GM23338 (cell line): Measurements from ENCODE around the gene SFXN5. TPM values are rescaled to one million over a fixed set of nuclear protein-coding genes. Genes with fewer than 3 reads are reported as not detected.

Experiments used
- ATAC-seq: fragments of 200-7000 bp; cut with Tn5 transposase; 3 replicates; pipeline ENCODE4 v1.9.1; 2020
- DNase-seq: peaks from one replicate; pipeline ENCODE4 v3.0.0-alpha.2; 2015; ENCODE audit warnings: low spot score
- H2AFZ ChIP-seq: fragments of 200-600 bp; sonication (generic); 2 replicates; pipeline ENCODE4 v1.8.0; 2016; ENCODE audit warnings: antibody characterized with exemption, mild to moderate bottlenecking, moderate library complexity
- H3F3A ChIP-seq: fragments of 200-600 bp; sonication (generic); replicated peaks from 2 replicates; pipeline ENCODE4 v1.8.0; 2017; ENCODE audit warnings: antibody characterized with exemption, mixed run types, low read depth
- H3K27ac ChIP-seq: fragments of 200-600 bp; sonication (generic); 2 replicates; pipeline ENCODE4 v1.6.1; 2016; ENCODE audit warnings: low read depth
- H3K27me3 ChIP-seq: fragments of 200-600 bp; sonication (generic); 2 replicates; pipeline ENCODE4 v1.8.0; 2016; ENCODE audit warnings: mild to moderate bottlenecking, mixed run types, moderate library complexity; ENCODE audit not compliant: insufficient read depth
- H3K36me3 ChIP-seq: fragments of 200-600 bp; sonication (generic); 2 replicates; pipeline ENCODE4 v1.8.0; 2016; ENCODE audit warnings: mild to moderate bottlenecking; ENCODE audit not compliant: insufficient read depth
- H3K4me1 ChIP-seq: fragments of 200-600 bp; sonication (generic); 2 replicates; pipeline ENCODE4 v1.8.0; 2016; ENCODE audit warnings: mild to moderate bottlenecking, moderate library complexity; ENCODE audit not compliant: insufficient read depth
- H3K4me2 ChIP-seq: fragments of 200-600 bp; sonication (generic); 2 replicates; pipeline ENCODE4 v1.7.1; 2017; ENCODE audit warnings: mixed run types
- H3K4me3 ChIP-seq: fragments of 200-600 bp; sonication (generic); 2 replicates; pipeline ENCODE4 v1.6.1; 2016; ENCODE audit warnings: mixed run types
- H3K79me2 ChIP-seq: fragments of 200-600 bp; sonication (generic); replicated peaks from 2 replicates; pipeline ENCODE4 v1.8.0; 2017; ENCODE audit warnings: mild to moderate bottlenecking; ENCODE audit not compliant: insufficient read depth
- H3K9me2 ChIP-seq: fragments of 200-600 bp; sonication (generic); 2 replicates; pipeline ENCODE4 v1.8.0; 2017; ENCODE audit not compliant: insufficient read depth
- H4K20me1 ChIP-seq: fragments of 200-600 bp; sonication (generic); replicated peaks from 2 replicates; pipeline ENCODE4 v1.8.0; 2017; ENCODE audit warnings: mild to moderate bottlenecking; ENCODE audit not compliant: insufficient read depth
- H3K27ac Mint-ChIP-seq: 2 replicates; pipeline ENCODE4 v1.8.0; 2020; ENCODE audit warnings: inconsistent platforms, mild to moderate bottlenecking, moderate library complexity, mixed read lengths
- H3K27me3 Mint-ChIP-seq: 3 replicates; pipeline ENCODE4 v1.8.0; 2022; ENCODE audit warnings: low read depth, mild to moderate bottlenecking, moderate library complexity, mixed read lengths, inconsistent platforms; ENCODE audit not compliant: insufficient read depth, poor library complexity
- H3K36me3 Mint-ChIP-seq: 3 replicates; pipeline ENCODE4 v1.8.0; 2021; ENCODE audit warnings: low read depth, mild to moderate bottlenecking, inconsistent platforms, moderate library complexity, mixed read lengths
- H3K4me1 Mint-ChIP-seq: 3 replicates; pipeline ENCODE4 v1.8.0; 2020; ENCODE audit warnings: mild to moderate bottlenecking, inconsistent platforms, mixed read lengths
- H3K4me3 Mint-ChIP-seq: 3 replicates; pipeline ENCODE4 v1.8.0; 2021; ENCODE audit warnings: moderate library complexity, mild to moderate bottlenecking, inconsistent platforms, mixed read lengths
- H3K9me3 Mint-ChIP-seq: 3 replicates; pipeline ENCODE4 v1.8.0; 2020; ENCODE audit warnings: moderate library complexity, mild to moderate bottlenecking, inconsistent platforms, mixed read lengths
- CREB1 ChIP-seq: fragments of 250-450 bp; sonication (Bioruptor Pico); IDR thresholded peaks from 2 replicates; pipeline ENCODE4 v1.5.0; 2020; ENCODE audit warnings: low read depth, mild to moderate bottlenecking, moderate library complexity
- CTCF ChIP-seq, 2 experiments: fragments of 200-600 bp in 1 of 2; sonication (generic) in 1 of 2; conservative IDR thresholded peaks; 2 replicates each; pipeline versions ENCODE4 v1.5.1 to v1.6.1; 2016 to 2017; ENCODE audit warnings: antibody characterized with exemption in 2 of 2, low read depth in 2 of 2, mild to moderate bottlenecking in 2 of 2, moderate library complexity in 1 of 2
- ETS1 ChIP-seq: IDR thresholded peaks from 2 replicates; pipeline ENCODE4 v1.6.1; 2016; ENCODE audit warnings: antibody characterized with exemption
- EZH2 ChIP-seq: fragments of 200-600 bp; sonication (generic); IDR thresholded peaks from one replicate; pipeline ENCODE4 v1.8.0; 2017; ENCODE audit warnings: antibody characterized with exemption, mild to moderate bottlenecking, low read depth; ENCODE audit not compliant: unreplicated experiment
- EZH2phosphoT487 ChIP-seq: fragments of 200-600 bp; sonication (generic); IDR thresholded peaks from one replicate; pipeline ENCODE4 v1.8.1; 2018; ENCODE audit warnings: antibody characterized with exemption; ENCODE audit not compliant: unreplicated experiment
- JUNB ChIP-seq: IDR thresholded peaks from one replicate; pipeline ENCODE4 v1.6.1; 2016; ENCODE audit warnings: antibody characterized with exemption; ENCODE audit not compliant: unreplicated experiment
- POLR2AphosphoS5 ChIP-seq: IDR thresholded peaks from 2 replicates; pipeline ENCODE4 v1.6.1; 2016; ENCODE audit warnings: antibody characterized with exemption, low read depth
- REST ChIP-seq: IDR thresholded peaks from one replicate; pipeline ENCODE4 v1.6.1; 2018; ENCODE audit warnings: antibody characterized with exemption; ENCODE audit not compliant: unreplicated experiment
- STAT1 ChIP-seq: IDR thresholded peaks from one replicate; pipeline ENCODE4 v1.6.1; 2016; ENCODE audit warnings: antibody characterized with exemption; ENCODE audit not compliant: unreplicated experiment
- ZNF114 ChIP-seq: fragments of 250-450 bp; sonication (Bioruptor Pico); IDR thresholded peaks from 2 replicates; pipeline ENCODE4 v1.5.0; 2020; ENCODE audit warnings: mild to moderate bottlenecking, moderate library complexity
- ZNF331 ChIP-seq: fragments of 250-450 bp; sonication (Bioruptor Pico); IDR thresholded peaks from 2 replicates; pipeline ENCODE4 v1.5.0; 2020; ENCODE audit warnings: low read depth, mild to moderate bottlenecking, moderate library complexity
- ZNF462 ChIP-seq: fragments of 250-450 bp; sonication (Bioruptor Pico); IDR thresholded peaks from 2 replicates; pipeline ENCODE4 v1.5.0; 2020; ENCODE audit warnings: mild to moderate bottlenecking, moderate library complexity
- polyA plus RNA-seq: library from polyadenylated mRNA; unstranded; fragments of >200 nt; fragmentation: Nextera tagmentation; extraction: Ambion mirVana; gene quantifications from 2 replicates; pipeline ENCODE4 v1.2.1, GENCODE V29; 2016
- total RNA-seq: library from RNA; depleted of rRNA; stranded (reverse); fragments of >200 nt; shearing (Covaris generic); gene quantifications from 2 replicates; pipeline ENCODE4 v1.2.3, GENCODE V29; 2014

The SFXN5 gene
- total and polyA plus RNA-seq, 2 experiments from 2014 or later, result 23.6 to 25.8 TPM

GRCh38 chr2:72991439-72991725, 80.1 kb downstream of the SFXN5 start (continued):
- TF ChIP-seq REST (no peak), STAT1 (no peak), CREB1 (CRISPR knock-in tag) (no peak), ZNF114 (CRISPR knock-in tag) (no peak), POLR2AphosphoS5 (no peak)

- no peaks in the 10 kb centered on the region for H4K20me1 ChIP-seq
- H3K36me3 ChIP-seq, result no peaks in the 10 kb centered on the region
- H3K9me3 Mint-ChIP-seq, result no peaks in the 10 kb centered on the region
- DNase-seq (no peak), ATAC-seq (peak; percentile 28)
- H3K4me3 ChIP-seq, result no peak overlapping the region
- H3K27ac Mint-ChIP-seq, result no peak overlapping the region
- H3K27me3 ChIP-seq, result no peaks in the 10 kb centered on the region
- peaks cover 13% of the 10 kb centered on the region for H3K27me3 Mint-ChIP-seq
- no peak overlapping the region for H3K4me2 ChIP-seq
- no peak overlapping the region for H3K4me3 Mint-ChIP-seq
- peaks cover 30% of the 10 kb centered on the region for H3K4me1 Mint-ChIP-seq
- H3K36me3 Mint-ChIP-seq, result peaks cover 2% of the 10 kb centered on the region; the same call in 2 of the 3 replicates
- TF ChIP-seq ZNF462 (CRISPR knock-in tag) (no peak), CREB1 (CRISPR knock-in tag) (no peak), POLR2AphosphoS5 (no peak), JUNB (no peak), EZH2 (no peak), ZNF331 (CRISPR knock-in tag) (no peak), EZH2phosphoT487 (no peak), ETS1 (no peak), CTCF (conservative IDR thresholded peaks at IDR 0.05; ENCODE audit: low read depth in 2 of 2) (no peak)
- no peaks in the 10 kb centered on the region for H3K79me2 ChIP-seq
- H3K9me2 ChIP-seq, result no peaks in the 10 kb centered on the region
- no peaks in the 10 kb centered on the region for H3K4me1 ChIP-seq
- no peak overlapping the region for H2AFZ ChIP-seq
- no peaks in the 10 kb centered on the region for H3F3A ChIP-seq
- no peak overlapping the region for H3K27ac ChIP-seq
Observed at GRCh38 chr2:72990695-72991438, 80.6 kb downstream of the SFXN5 start.
